ENCODE measurements around the gene GADD45A. TPM values are rescaled to one million over a fixed set of nuclear protein-coding genes. Genes with fewer than 3 reads are reported as not detected.
A peak's percentile ranks its signal among the peaks of the same experiment; 100 is the strongest.

Gene GADD45A, protein sequence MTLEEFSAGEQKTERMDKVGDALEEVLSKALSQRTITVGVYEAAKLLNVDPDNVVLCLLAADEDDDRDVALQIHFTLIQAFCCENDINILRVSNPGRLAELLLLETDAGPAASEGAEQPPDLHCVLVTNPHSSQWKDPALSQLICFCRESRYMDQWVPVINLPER
- total RNA-seq, result 10 to 100 TPM; 20.4 to 20.7 TPM

GRCh38 chr1:67685067-67685557 is at the start of gene GADD45A:
Gene GADD45A (plus strand): TSS chr1:67685201. CDS start chr1:67685495, 294 bp downstream.
- H3K4me3 Mint-ChIP-seq, result peak within 1 kb of the TSS; percentile 94
- DNase-seq, result peak; percentile 94
- H3K36me3 Mint-ChIP-seq, result peaks cover 19% of the 10 kb centered on the region
- peak within 1 kb of the TSS; percentile 93 for H3K27ac Mint-ChIP-seq
- H3K9me3 Mint-ChIP-seq, result no peaks in the 10 kb centered on the region
- H3K27me3 Mint-ChIP-seq, result no peaks in the 10 kb centered on the region
- peaks cover 38% of the 10 kb centered on the region for H3K4me1 Mint-ChIP-seq

- Mint-ChIP-seq H3K4me3 (no peak overlapping the region), H3K9me3 (no peaks in the 10 kb centered on the region), H3K27ac (no peak overlapping the region), H3K36me3 (no peaks in the 10 kb centered on the region), H3K27me3 (no peaks in the 10 kb centered on the region), H3K4me1 (peaks cover 8% of the 10 kb centered on the region)
- DNase-seq, result no peak
These were observed 48.9 kb upstream of the GADD45A start for GRCh38 chr1:67636146-67636545.

DNA sequence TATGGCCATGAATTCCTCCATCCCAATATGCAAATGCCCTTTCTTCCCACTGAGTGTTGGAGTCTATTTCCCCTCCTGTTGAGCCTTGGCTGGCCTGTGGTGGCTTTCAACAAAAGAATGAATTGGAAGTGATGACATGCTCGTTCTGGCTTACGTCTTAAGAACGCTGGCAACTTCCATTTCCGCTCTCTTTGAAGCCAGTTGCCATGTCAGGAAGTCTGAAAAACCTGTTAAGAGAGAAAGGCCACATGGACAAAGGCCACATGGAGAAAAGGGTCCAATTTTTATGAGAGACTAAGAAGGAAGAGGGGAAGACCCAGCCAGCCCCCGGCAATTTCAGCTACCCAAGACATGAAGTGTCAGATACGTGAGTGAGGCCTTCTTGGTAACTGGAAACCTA is 45.6 kb upstream of the GADD45A start:
- Mint-ChIP-seq H3K27ac (no peak overlapping the region), H3K27me3 (no peaks in the 10 kb centered on the region), H3K4me3 (no peak overlapping the region), H3K36me3 (no peaks in the 10 kb centered on the region), H3K9me3 (no peaks in the 10 kb centered on the region), H3K4me1 (peaks cover 8% of the 10 kb centered on the region)
- DNase-seq, result no peak

DNA sequence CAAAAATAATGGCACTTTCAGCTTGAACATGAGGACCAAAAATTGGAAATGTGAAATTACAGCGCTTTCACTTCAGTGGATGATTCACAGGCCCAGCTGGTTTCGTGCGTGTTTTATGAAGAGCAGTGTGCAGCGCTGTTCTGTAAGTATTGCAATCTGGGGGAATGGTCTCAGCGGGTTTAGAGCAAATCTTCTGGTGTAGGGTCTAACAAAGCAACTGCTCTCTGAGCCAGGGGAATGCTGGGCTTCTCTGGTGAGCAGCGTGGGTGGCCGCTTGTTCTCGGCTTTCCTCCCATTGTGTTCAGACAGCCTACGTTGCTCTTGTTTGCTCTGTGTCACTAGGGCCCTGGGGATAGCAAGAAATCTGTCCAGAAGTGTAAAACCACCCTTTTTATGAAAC is 42.4 kb upstream of the GADD45A start:
- Mint-ChIP-seq H3K27me3 (no peaks in the 10 kb centered on the region), H3K27ac (no peak overlapping the region), H3K4me1 (no peaks in the 10 kb centered on the region)

DNA sequence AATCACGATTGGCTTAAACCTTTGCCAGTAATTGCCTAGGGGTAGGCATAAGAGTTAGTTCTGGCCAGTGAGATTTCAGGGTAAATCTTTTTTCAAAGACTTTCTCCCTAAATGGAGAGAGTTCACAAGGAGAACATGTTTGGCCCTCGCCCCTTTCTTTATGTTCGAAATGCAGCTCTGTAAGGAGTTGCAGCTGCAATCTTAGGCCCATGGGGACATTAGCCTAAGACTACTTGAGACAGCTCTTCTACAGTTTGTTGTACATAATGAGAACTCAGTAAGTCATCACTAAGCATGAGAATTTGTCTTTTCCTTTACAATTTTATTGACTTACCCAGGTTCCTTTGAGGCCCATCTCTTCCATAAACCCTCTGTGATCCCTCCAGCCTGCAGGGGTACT is 40.4 kb upstream of the GADD45A start:
- no peak for DNase-seq
- Mint-ChIP-seq H3K27ac (no peak overlapping the region), H3K9me3 (no peaks in the 10 kb centered on the region), H3K36me3 (no peaks in the 10 kb centered on the region), H3K27me3 (no peaks in the 10 kb centered on the region), H3K4me3 (no peak overlapping the region), H3K4me1 (no peaks in the 10 kb centered on the region)

More for the DNA sequence above, 42.4 kb upstream of the GADD45A start:
- no peaks in the 10 kb centered on the region for H3K9me3 Mint-ChIP-seq
- no peak for DNase-seq
- no peak overlapping the region for H3K4me3 Mint-ChIP-seq
- no peaks in the 10 kb centered on the region for H3K36me3 Mint-ChIP-seq

DNA sequence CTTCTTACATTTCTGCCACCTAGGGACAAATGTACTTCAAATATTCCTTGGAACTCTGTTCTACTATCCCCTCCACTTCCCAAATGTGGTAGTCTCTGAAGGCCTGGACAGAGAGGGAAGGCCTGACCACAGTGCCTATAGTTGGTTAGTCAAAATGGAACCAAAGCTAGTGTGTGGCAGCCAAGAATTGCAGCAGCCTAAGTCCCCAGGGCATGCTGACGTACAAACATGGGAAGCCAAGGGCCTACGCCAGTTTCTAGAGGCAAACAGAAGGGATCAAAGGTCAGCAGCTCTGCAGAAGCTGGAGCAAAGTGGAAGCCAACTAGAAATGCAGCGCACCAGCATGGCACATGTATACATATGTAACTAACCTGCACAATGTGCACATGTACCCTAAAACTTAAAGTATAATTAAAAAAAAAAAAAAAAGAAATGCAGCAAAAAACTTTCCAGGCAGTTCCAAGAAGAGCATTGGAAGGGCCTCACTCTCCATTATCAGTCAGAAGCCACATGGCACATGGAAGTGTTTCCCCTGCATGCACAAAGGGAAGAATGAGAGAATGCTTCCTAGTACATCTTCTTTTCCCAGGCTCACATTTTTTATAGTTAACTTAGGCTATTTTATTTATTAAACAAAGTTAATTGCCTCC is 39.4 kb upstream of the GADD45A start:
- no peak overlapping the region for H3K4me3 Mint-ChIP-seq
- H3K36me3 Mint-ChIP-seq, result no peaks in the 10 kb centered on the region
- no peak for DNase-seq
- no peaks in the 10 kb centered on the region for H3K4me1 Mint-ChIP-seq
- H3K27me3 Mint-ChIP-seq, result no peaks in the 10 kb centered on the region
- H3K27ac Mint-ChIP-seq, result no peak overlapping the region
- H3K9me3 Mint-ChIP-seq, result no peaks in the 10 kb centered on the region

DNA sequence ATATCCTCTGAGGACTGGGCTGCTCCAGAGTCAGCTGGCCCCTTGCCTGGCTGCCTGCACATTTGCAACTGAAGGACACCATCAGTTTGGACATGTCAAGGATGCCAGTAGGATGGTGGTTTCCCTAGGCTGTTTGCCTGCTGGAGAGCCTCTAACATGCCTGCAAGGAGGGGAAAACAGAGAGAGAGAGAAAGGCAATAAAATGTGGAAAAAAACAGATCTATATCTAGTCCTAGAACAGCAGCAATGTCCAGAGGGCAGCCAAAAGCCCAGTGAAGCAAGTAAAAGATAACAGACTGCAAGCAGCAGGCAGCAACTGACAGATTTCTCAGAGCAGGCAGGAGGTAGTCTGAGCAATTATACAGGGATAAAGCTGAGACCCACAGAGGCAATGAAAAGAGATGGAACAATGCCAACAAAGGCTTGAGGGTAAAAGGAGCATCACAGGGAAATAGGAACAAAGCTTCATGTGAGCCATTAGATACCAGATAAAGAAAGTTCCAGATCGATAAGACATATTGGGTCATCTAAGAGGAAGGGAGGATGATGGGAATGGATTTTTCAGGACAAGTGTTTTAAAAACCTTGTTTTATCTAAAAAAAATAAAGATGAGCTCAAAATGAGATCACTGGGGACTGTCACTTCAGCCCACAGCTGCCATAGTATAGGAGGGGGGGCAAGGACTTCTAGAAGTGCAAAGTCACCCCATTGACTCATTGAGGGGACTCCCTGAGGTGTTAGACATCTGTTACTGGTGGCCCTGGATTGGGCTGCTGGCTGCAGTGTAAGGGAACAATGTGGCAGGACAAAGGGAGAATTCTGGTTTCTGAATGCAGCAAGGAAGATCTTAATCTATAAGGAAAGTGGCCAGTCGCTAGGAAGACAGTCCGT is 38.6 kb upstream of the GADD45A start:
- H3K27ac Mint-ChIP-seq, result no peak overlapping the region
- no peaks in the 10 kb centered on the region for H3K36me3 Mint-ChIP-seq
- H3K27me3 Mint-ChIP-seq, result no peaks in the 10 kb centered on the region
- H3K9me3 Mint-ChIP-seq, result no peaks in the 10 kb centered on the region
- no peaks in the 10 kb centered on the region for H3K4me1 Mint-ChIP-seq
- DNase-seq, result no peak
- no peak overlapping the region for H3K4me3 Mint-ChIP-seq

DNA sequence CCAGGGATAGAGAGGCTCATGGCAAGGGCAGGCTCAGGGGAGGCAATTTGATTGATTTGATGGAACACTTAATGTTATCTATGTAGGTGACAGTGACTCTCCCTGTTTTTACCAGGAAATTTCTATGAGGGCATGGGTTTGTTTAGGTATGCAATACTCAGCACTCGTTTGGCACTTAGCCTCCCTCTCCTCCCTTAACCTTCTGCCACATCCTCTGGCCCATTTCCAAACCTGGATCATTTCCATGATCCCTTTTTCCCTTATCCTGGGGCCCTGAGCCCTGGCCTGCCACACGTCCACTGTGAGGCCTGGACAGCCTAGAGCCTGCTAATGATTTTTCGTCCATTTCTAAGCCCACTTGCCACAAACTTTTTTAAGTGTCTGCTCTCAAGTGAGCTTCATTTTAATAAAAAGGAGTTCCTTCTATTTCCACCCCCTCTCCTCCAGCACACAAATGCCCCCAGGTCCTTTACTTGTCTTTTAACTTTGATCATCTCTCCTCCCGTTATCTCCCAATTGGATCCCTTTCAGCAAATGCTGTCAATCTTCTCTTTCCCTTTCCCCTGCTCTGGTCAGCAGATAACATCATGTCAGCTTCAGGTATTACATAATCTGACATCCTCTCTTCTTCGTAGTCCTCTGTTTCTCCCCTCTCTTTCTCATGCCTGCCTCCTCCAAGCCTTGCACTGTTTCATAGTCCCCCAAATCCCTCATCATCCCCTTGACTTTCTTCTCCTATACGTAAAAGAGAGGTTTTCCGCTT is 37.8 kb upstream of the GADD45A start:
- no peak for DNase-seq
- no peak overlapping the region for H3K4me3 Mint-ChIP-seq
- H3K27ac Mint-ChIP-seq, result no peak overlapping the region
- no peaks in the 10 kb centered on the region for H3K9me3 Mint-ChIP-seq
- no peaks in the 10 kb centered on the region for H3K4me1 Mint-ChIP-seq
- no peaks in the 10 kb centered on the region for H3K36me3 Mint-ChIP-seq
- H3K27me3 Mint-ChIP-seq, result no peaks in the 10 kb centered on the region

DNA sequence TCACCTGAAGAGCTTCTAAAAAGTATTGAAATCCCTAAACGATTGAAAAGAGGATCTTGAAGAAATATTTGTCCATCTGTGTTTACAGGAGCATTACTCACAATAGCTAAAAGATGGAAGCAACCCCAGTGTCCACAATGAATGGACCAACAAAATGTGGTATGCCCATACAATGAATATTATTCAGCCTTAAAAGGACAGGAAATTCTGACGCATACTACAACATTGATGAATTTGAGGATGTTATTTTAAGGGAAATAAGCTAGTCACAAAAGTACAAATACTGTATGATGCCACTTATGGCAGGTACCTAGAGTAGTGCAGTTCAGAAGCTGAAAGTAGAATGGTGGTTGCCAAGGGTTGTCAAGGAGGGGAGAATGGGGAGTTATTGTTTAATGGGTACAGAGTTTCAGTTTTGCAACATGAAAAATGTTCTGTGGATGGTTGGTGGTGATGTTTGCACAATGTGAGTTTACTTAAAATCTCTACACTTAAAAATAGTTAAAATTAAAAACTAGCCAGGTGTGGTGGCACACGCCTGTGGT is 37.1 kb upstream of the GADD45A start:
- H3K27me3 Mint-ChIP-seq, result no peaks in the 10 kb centered on the region
- no peak overlapping the region for H3K27ac Mint-ChIP-seq
- H3K4me3 Mint-ChIP-seq, result no peak overlapping the region
- peaks cover 3% of the 10 kb centered on the region for H3K4me1 Mint-ChIP-seq
- H3K36me3 Mint-ChIP-seq, result no peaks in the 10 kb centered on the region
- H3K9me3 Mint-ChIP-seq, result no peaks in the 10 kb centered on the region
- no peak for DNase-seq

GRCh38 chr1:67648582-67649326 is 36.2 kb upstream of the GADD45A start:
- H3K36me3 Mint-ChIP-seq, result no peaks in the 10 kb centered on the region
- no peaks in the 10 kb centered on the region for H3K27me3 Mint-ChIP-seq
- no peaks in the 10 kb centered on the region for H3K9me3 Mint-ChIP-seq
- H3K27ac Mint-ChIP-seq, result no peak overlapping the region
- no peak overlapping the region for H3K4me3 Mint-ChIP-seq
- no peak for DNase-seq
- peaks cover 5% of the 10 kb centered on the region for H3K4me1 Mint-ChIP-seq

DNA sequence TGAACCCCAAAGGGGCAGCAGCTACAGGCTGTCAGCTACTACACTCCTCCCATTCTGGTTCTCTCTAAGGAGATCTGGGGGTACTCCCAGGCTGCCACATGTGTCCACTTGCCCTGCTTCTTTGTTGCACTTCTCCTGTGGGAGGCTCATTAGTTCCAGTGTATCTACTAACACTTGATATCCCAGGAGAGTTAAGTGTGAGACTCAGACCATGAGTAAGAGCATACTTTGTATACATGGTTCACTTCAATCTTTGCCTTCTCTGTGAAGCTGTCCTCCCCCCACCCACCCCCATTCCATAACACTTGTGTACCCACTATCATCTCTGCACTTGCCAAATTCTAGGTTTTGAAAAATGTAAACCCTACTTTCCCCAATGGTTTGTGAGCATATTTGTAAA is 34.9 kb upstream of the GADD45A start:
- H3K27ac Mint-ChIP-seq, result no peak overlapping the region

DNA sequence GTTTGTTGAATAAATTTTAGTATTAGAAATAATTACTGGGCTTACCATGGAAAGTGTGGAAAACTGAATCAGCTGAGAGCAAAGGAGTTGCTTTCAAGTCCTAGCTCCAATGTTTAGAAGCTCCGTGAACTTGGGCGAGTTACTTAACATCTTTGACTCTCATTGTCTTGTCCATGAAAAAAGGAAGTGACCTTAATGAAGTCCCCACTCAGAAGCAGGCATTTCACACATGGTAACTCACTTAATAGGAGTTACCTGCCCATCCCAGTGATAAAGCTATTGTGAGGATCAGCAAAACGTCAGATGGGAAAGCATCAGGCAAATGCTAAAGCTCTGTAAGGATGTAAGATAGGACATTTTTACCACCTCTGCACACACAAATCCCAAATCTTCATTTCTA is 34.0 kb upstream of the GADD45A start:
- no peaks in the 10 kb centered on the region for H3K36me3 Mint-ChIP-seq
- H3K9me3 Mint-ChIP-seq, result no peaks in the 10 kb centered on the region
- no peak overlapping the region for H3K4me3 Mint-ChIP-seq
- H3K4me1 Mint-ChIP-seq, result peaks cover 5% of the 10 kb centered on the region
- H3K27me3 Mint-ChIP-seq, result no peaks in the 10 kb centered on the region
- H3K27ac Mint-ChIP-seq, result no peak overlapping the region
- no peak for DNase-seq

More for the DNA sequence above, 34.9 kb upstream of the GADD45A start:
- Mint-ChIP-seq H3K4me1 (peaks cover 5% of the 10 kb centered on the region), H3K4me3 (no peak overlapping the region), H3K36me3 (no peaks in the 10 kb centered on the region), H3K27me3 (no peaks in the 10 kb centered on the region), H3K9me3 (no peaks in the 10 kb centered on the region)
- no peak for DNase-seq

GRCh38 chr1:67652800-67653199 is 32.2 kb upstream of the GADD45A start:
- no peak overlapping the region for H3K27ac Mint-ChIP-seq
- H3K27me3 Mint-ChIP-seq, result no peaks in the 10 kb centered on the region
- H3K36me3 Mint-ChIP-seq, result no peaks in the 10 kb centered on the region
- H3K4me3 Mint-ChIP-seq, result no peak overlapping the region
- peaks cover 5% of the 10 kb centered on the region for H3K4me1 Mint-ChIP-seq
- DNase-seq, result no peak
- H3K9me3 Mint-ChIP-seq, result no peaks in the 10 kb centered on the region

GRCh38 chr1:67653304-67653703 is 31.7 kb upstream of the GADD45A start:
- Mint-ChIP-seq H3K4me3 (no peak overlapping the region), H3K27me3 (no peaks in the 10 kb centered on the region), H3K36me3 (no peaks in the 10 kb centered on the region), H3K27ac (no peak overlapping the region), H3K9me3 (no peaks in the 10 kb centered on the region), H3K4me1 (peaks cover 5% of the 10 kb centered on the region)
- DNase-seq, result no peak
